HUES64 (cell line): ENCODE data around the gene PARP14.
A peak's percentile ranks its signal among the peaks of the same experiment; 100 is the strongest.
"Not testable (repeated sequence)": the region's sequence is repeated elsewhere in the genome, so short reads cannot be mapped to it uniquely, and the experiment has no call there.

Experiments used
- H3K27ac ChIP-seq: 2 replicates; pipeline ENCODE4 v1.7.0; 2013; ENCODE audit warnings: low read depth, low read length, inconsistent platforms
- H3K27me3 ChIP-seq: 2 replicates; pipeline ENCODE4 v1.6.1; 2013; ENCODE audit warnings: mild to moderate bottlenecking, low read length; ENCODE audit not compliant: insufficient read depth
- H3K36me3 ChIP-seq: 2 replicates; pipeline ENCODE4 v1.6.1; 2013; ENCODE audit warnings: mild to moderate bottlenecking, low read length; ENCODE audit not compliant: insufficient read depth
- H3K4me1 ChIP-seq: 2 replicates; pipeline ENCODE4 v1.6.1; 2013; ENCODE audit warnings: mild to moderate bottlenecking, low read length, moderate library complexity; ENCODE audit not compliant: insufficient read depth
- H3K4me3 ChIP-seq: 2 replicates; pipeline ENCODE4 v1.5.1; 2013; ENCODE audit warnings: mild to moderate bottlenecking, low read length, moderate library complexity
- H3K9ac ChIP-seq: 2 replicates; pipeline ENCODE4 v1.6.1; 2013; ENCODE audit warnings: mild to moderate bottlenecking, low read depth, low read length
- H3K9me3 ChIP-seq: 2 replicates; pipeline ENCODE4 v1.6.1; 2013; ENCODE audit warnings: low read depth, low read length; ENCODE audit not compliant: insufficient read depth
- WGBS: fragments of 150-250, 120-280 bp; methylation state at CpG from one replicate; pipeline ENCODE4 v1.1.7; 2013; ENCODE audit warnings: missing lambda C conversion rate; 5-methylcytosine and 5-hydroxymethylcytosine counted together

PARP14 gene

GRCh38 chr3:122679085-122679881, 1.4 kb upstream of the PARP14 start:
- Histone ChIP-seq H3K27me3 (peaks cover 17% of the 10 kb centered on the region; the same call in 1 of the 2 replicates), H3K4me1 (peaks cover 5% of the 10 kb centered on the region), H3K27ac (no peak overlapping the region), H3K9me3 (no peaks in the 10 kb centered on the region), H3K36me3 (no peaks in the 10 kb centered on the region), H3K9ac (no peak overlapping the region), H3K4me3 (peak overlapping the region; percentile 37)
- 21% methylated on average over 16 of the region's 16 CpGs for WGBS

GRCh38 chr3:122679882-122680474, 661 bp upstream of the PARP14 start:
- Histone ChIP-seq H3K36me3 (no peaks in the 10 kb centered on the region), H3K9ac (peak overlapping the region; percentile 77), H3K27ac (no peak overlapping the region), H3K9me3 (no peaks in the 10 kb centered on the region), H3K4me3 (peak overlapping the region; percentile 86), H3K4me1 (peaks cover 5% of the 10 kb centered on the region), H3K27me3 (peaks cover 17% of the 10 kb centered on the region; the same call in 1 of the 2 replicates)
- WGBS = 73% methylated on average over 10 of the region's 10 CpGs

GRCh38 chr3:122681284-122681973, 790 bp downstream of the PARP14 start:
- peak overlapping the region; percentile 86 for H3K4me3 ChIP-seq
- H3K4me1 ChIP-seq = peaks cover 5% of the 10 kb centered on the region
- peak overlapping the region; percentile 68 for H3K9ac ChIP-seq
- peaks cover 17% of the 10 kb centered on the region; the same call in 1 of the 2 replicates for H3K27me3 ChIP-seq
- H3K27ac ChIP-seq = no peak overlapping the region
- H3K36me3 ChIP-seq = 0 out of 2 replicates have a peak, but pooled peaks cover 7% of the 10 kb centered on the region
- 46% methylated on average over 24 of the region's 24 CpGs for WGBS
- H3K9me3 ChIP-seq = no peaks in the 10 kb centered on the region

GRCh38 chr3:122681974-122682409, 1.4 kb downstream of the PARP14 start:
- Histone ChIP-seq H3K27ac (no peak overlapping the region), H3K9ac (no peak overlapping the region), H3K27me3 (peaks cover 17% of the 10 kb centered on the region; the same call in 1 of the 2 replicates), H3K9me3 (no peaks in the 10 kb centered on the region), H3K4me3 (peak overlapping the region; percentile 86), H3K4me1 (peaks cover 5% of the 10 kb centered on the region), H3K36me3 (peaks cover 12% of the 10 kb centered on the region; the same call in 1 of the 2 replicates)
- WGBS = 96% methylated on average over 3 of the region's 3 CpGs

GRCh38 chr3:122682778-122683411, 2.3 kb downstream of the PARP14 start:
- Histone ChIP-seq H3K36me3 (peaks cover 19% of the 10 kb centered on the region; the same call in 1 of the 2 replicates), H3K27me3 (peaks cover 17% of the 10 kb centered on the region; the same call in 1 of the 2 replicates)
- not testable (repeated sequence) for H3K4me3 ChIP-seq, H3K27ac ChIP-seq, H3K9ac ChIP-seq, H3K9me3 ChIP-seq, H3K4me1 ChIP-seq
- 96% methylated on average over 9 of the region's 11 CpGs for WGBS

GRCh38 chr3:122687298-122687697, 6.7 kb downstream of the PARP14 start:
- Histone ChIP-seq H3K4me1 (no peaks in the 10 kb centered on the region), H3K36me3 (peaks cover 27% of the 10 kb centered on the region), H3K9ac (no peak overlapping the region), H3K4me3 (no peak overlapping the region), H3K27ac (no peak overlapping the region), H3K9me3 (no peaks in the 10 kb centered on the region), H3K27me3 (no peaks in the 10 kb centered on the region)
- 93% methylated on average over 2 of the region's 2 CpGs for WGBS

- 88% methylated on average over 4 of the region's 4 CpGs for WGBS
- H3K4me3 ChIP-seq = no peak overlapping the region
- no peaks in the 10 kb centered on the region for H3K9me3 ChIP-seq
- no peak overlapping the region for H3K27ac ChIP-seq
- H3K27me3 ChIP-seq = no peaks in the 10 kb centered on the region
- H3K4me1 ChIP-seq = no peaks in the 10 kb centered on the region
- peaks cover 29% of the 10 kb centered on the region for H3K36me3 ChIP-seq
- H3K9ac ChIP-seq = no peak overlapping the region
Observed at GRCh38 chr3:122688996-122689395, 8.4 kb downstream of the PARP14 start.

GRCh38 chr3:122689587-122689986, 8.9 kb downstream of the PARP14 start:
- H3K4me1 ChIP-seq = no peaks in the 10 kb centered on the region
- 94% methylated on average over 2 of the region's 2 CpGs for WGBS
- H3K27ac ChIP-seq = no peak overlapping the region
- H3K9ac ChIP-seq = no peak overlapping the region
- H3K36me3 ChIP-seq = peaks cover 29% of the 10 kb centered on the region
- H3K4me3 ChIP-seq = no peak overlapping the region
- H3K9me3 ChIP-seq = no peaks in the 10 kb centered on the region
- H3K27me3 ChIP-seq = no peaks in the 10 kb centered on the region

- 80% methylated on average over 1 of the region's 1 CpG for WGBS
Observed at GRCh38 chr3:122690096-122690495, 9.5 kb downstream of the PARP14 start.

GRCh38 chr3:122691195-122691594, 10.6 kb downstream of the PARP14 start:
- H3K27me3 ChIP-seq = no peaks in the 10 kb centered on the region
- no peak overlapping the region for H3K4me3 ChIP-seq
- no peak overlapping the region for H3K9ac ChIP-seq
- H3K4me1 ChIP-seq = no peaks in the 10 kb centered on the region
- H3K9me3 ChIP-seq = no peaks in the 10 kb centered on the region
- peaks cover 22% of the 10 kb centered on the region for H3K36me3 ChIP-seq
- 94% methylated on average over 4 of the region's 4 CpGs for WGBS
- H3K27ac ChIP-seq = no peak overlapping the region

More at GRCh38 chr3:122690096-122690495, 9.5 kb downstream of the PARP14 start:
- Histone ChIP-seq H3K27ac (no peak overlapping the region), H3K4me3 (no peak overlapping the region), H3K9ac (no peak overlapping the region), H3K27me3 (no peaks in the 10 kb centered on the region), H3K9me3 (no peaks in the 10 kb centered on the region), H3K36me3 (peaks cover 29% of the 10 kb centered on the region), H3K4me1 (no peaks in the 10 kb centered on the region)
